AG10803 (cell line): ENCODE data around the gene ZMYND15.
A peak's percentile ranks its signal among the peaks of the same experiment; 100 is the strongest.
"Not testable (repeated sequence)": the region's sequence is repeated elsewhere in the genome, so short reads cannot be mapped to it uniquely, and the experiment has no call there.

Experiments
- DNase-seq: peaks from one replicate; pipeline ENCODE4 v3.0.0; 2010; ENCODE audit warnings: low read depth
- H3K4me3 ChIP-seq: 2 replicates; pipeline ENCODE4 v1.5.1; 2011; ENCODE audit warnings: mild to moderate bottlenecking, low read length, control low read depth
- CTCF ChIP-seq: conservative IDR thresholded peaks from 2 replicates; pipeline ENCODE4 v1.5.1; 2011; ENCODE audit warnings: mild to moderate bottlenecking, low read length, control low read depth, inconsistent platforms

ZMYND15 gene

GRCh38 chr17:4703330-4703691, 36.3 kb upstream of the ZMYND15 start:
- no peak for DNase-seq
- peak overlapping the region; percentile 91 for H3K4me3 ChIP-seq
- no peak for TF ChIP-seq CTCF

- DNase-seq = not testable (repeated sequence)
- peak overlapping the region; percentile 91 for H3K4me3 ChIP-seq
Measured at GRCh38 chr17:4704574-4704907, 35.1 kb upstream of the ZMYND15 start.

- H3K4me3 ChIP-seq = no peak overlapping the region
- no peak for TF ChIP-seq CTCF
- DNase-seq = no peak
Measured at GRCh38 chr17:4704991-4705390, 34.6 kb upstream of the ZMYND15 start.

GRCh38 chr17:4706121-4706520, 33.5 kb upstream of the ZMYND15 start:
- peak; percentile 28 for DNase-seq
- H3K4me3 ChIP-seq = no peak overlapping the region
- TF ChIP-seq CTCF = no peak

- TF ChIP-seq CTCF = no peak
- H3K4me3 ChIP-seq = no peak overlapping the region
- DNase-seq = no peak
Measured at GRCh38 chr17:4708436-4708835, 31.2 kb upstream of the ZMYND15 start.

- H3K4me3 ChIP-seq = peak within 1 kb of the TSS; percentile 69
- peak; percentile 68 for TF ChIP-seq CTCF
- DNase-seq = peak; percentile 96
Measured at GRCh38 chr17:4709794-4710692, 29.6 kb upstream of the ZMYND15 start, which contains the start of gene ARRB2. Gene ARRB2 (plus strand): TSS chr17:4710632. CDS start chr17:4710722, 90 bp downstream.

- H3K4me3 ChIP-seq = peak overlapping the region; percentile 69
- no peak for DNase-seq
- TF ChIP-seq CTCF = no peak
Measured at GRCh38 chr17:4710693-4711634, 28.7 kb upstream of the ZMYND15 start.
